Chondrocyte (in vitro differentiated cells): ENCODE measurements around the gene MEMO1. TPM values are rescaled to one million over a fixed set of nuclear protein-coding genes. Genes with fewer than 3 reads are reported as not detected.
"Not testable (repeated sequence)": the region's sequence is repeated elsewhere in the genome, so short reads cannot be mapped to it uniquely, and the experiment has no call there.

Experiments
- DNase-seq: peaks from one replicate; pipeline ENCODE4 v3.0.0; 2021; ENCODE audit warnings: mixed read lengths, low spot score
- H3K27ac Mint-ChIP-seq: one replicate; pipeline ENCODE4 v1.8.0; 2021; ENCODE audit warnings: mild to moderate bottlenecking, moderate library complexity, mixed read lengths; ENCODE audit not compliant: unreplicated experiment
- H3K27me3 Mint-ChIP-seq: 2 replicates; pipeline ENCODE4 v1.8.0; 2021; ENCODE audit warnings: low read depth, mixed read lengths
- H3K36me3 Mint-ChIP-seq: 2 replicates; pipeline ENCODE4 v1.8.0; 2021; ENCODE audit warnings: low read depth, mixed read lengths
- H3K4me1 Mint-ChIP-seq: 2 replicates; pipeline ENCODE4 v1.8.0; 2021; ENCODE audit warnings: low read depth, mild to moderate bottlenecking, mixed read lengths
- H3K4me3 Mint-ChIP-seq: one replicate; pipeline ENCODE4 v1.8.0; 2021; ENCODE audit warnings: mild to moderate bottlenecking, moderate library complexity, mixed read lengths; ENCODE audit not compliant: unreplicated experiment
- H3K9me3 Mint-ChIP-seq: 2 replicates; pipeline ENCODE4 v1.8.0; 2021; ENCODE audit warnings: low read depth, mixed read lengths
- CTCF ChIP-seq: fragments of 200-600 bp; sonication (generic); IDR thresholded peaks from 2 replicates; pipeline ENCODE4 v1.5.0; 2021; ENCODE audit warnings: antibody characterized with exemption, mild to moderate bottlenecking, moderate library complexity
- total RNA-seq: library from RNA; stranded (reverse); gene quantifications from 3 replicates; pipeline ENCODE4 v1.2.1, GENCODE V29; 2021

The MEMO1 gene
- total RNA-seq, 1 donor from 2014 or later: 41.9 TPM

GRCh38 chr2:32010280-32010669 is 533 bp downstream of the MEMO1 start:
- H3K27ac Mint-ChIP-seq, DNase-seq, H3K27me3 Mint-ChIP-seq, H3K36me3 Mint-ChIP-seq, H3K9me3 Mint-ChIP-seq: not testable (repeated sequence)
- Mint-ChIP-seq H3K4me3 (peak overlapping the region; percentile 55), H3K4me1 (peaks cover 40% of the 10 kb centered on the region)
- peak; percentile 28 for TF ChIP-seq CTCF

- Mint-ChIP-seq H3K4me1 (peaks cover 42% of the 10 kb centered on the region), H3K9me3 (no peaks in the 10 kb centered on the region), H3K4me3 (peak overlapping the region; percentile 95), H3K27ac (peak overlapping the region; percentile 95), H3K27me3 (no peaks in the 10 kb centered on the region), H3K36me3 (no peaks in the 10 kb centered on the region)
- DNase-seq: peak; percentile 94
- no peak for TF ChIP-seq CTCF
These were observed 1.1 kb downstream of the MEMO1 start for GRCh38 chr2:32009516-32010256.

GRCh38 chr2:32008805-32009515 is 1.8 kb downstream of the MEMO1 start:
- no peak for TF ChIP-seq CTCF
- Mint-ChIP-seq H3K4me3 (peak overlapping the region; percentile 95), H3K27me3 (no peaks in the 10 kb centered on the region), H3K36me3 (no peaks in the 10 kb centered on the region), H3K27ac (peak overlapping the region; percentile 95), H3K4me1 (peaks cover 42% of the 10 kb centered on the region), H3K9me3 (no peaks in the 10 kb centered on the region)
- no peak for DNase-seq

GRCh38 chr2:32007121-32007391 is 3.8 kb downstream of the MEMO1 start:
- Mint-ChIP-seq H3K36me3 (no peaks in the 10 kb centered on the region), H3K4me3 (no peak overlapping the region), H3K4me1 (peaks cover 41% of the 10 kb centered on the region), H3K27ac (peak overlapping the region; percentile 13), H3K9me3 (no peaks in the 10 kb centered on the region), H3K27me3 (no peaks in the 10 kb centered on the region)
- no peak for DNase-seq
- no peak for TF ChIP-seq CTCF

GRCh38 chr2:32005371-32005976 is 5.3 kb downstream of the MEMO1 start:
- Mint-ChIP-seq H3K4me3 (no peak overlapping the region), H3K9me3 (no peaks in the 10 kb centered on the region), H3K36me3 (no peaks in the 10 kb centered on the region), H3K27ac (peak overlapping the region; percentile 66), H3K27me3 (no peaks in the 10 kb centered on the region), H3K4me1 (peaks cover 32% of the 10 kb centered on the region)
- no peak for TF ChIP-seq CTCF
- DNase-seq: no peak
